ENCODE data around the gene KLHL26. TPM values are rescaled to one million over a fixed set of nuclear protein-coding genes. Genes with fewer than 3 reads are reported as not detected.
"Not testable (repeated sequence)": the region's sequence is repeated elsewhere in the genome, so short reads cannot be mapped to it uniquely, and the experiment has no call there.

KLHL26 gene
- total and polyA plus RNA-seq, 2 donors, result 2.5 to 12.5 TPM

- Histone ChIP-seq H3K36me3 (ENCODE audit: insufficient read depth) (peaks cover under 1% of the 10 kb centered on the region), H3K27ac (ENCODE audit: low read depth) (no peak overlapping the region), H3K4me1 (ENCODE audit: insufficient read depth) (peaks cover 1% of the 10 kb centered on the region), H3K4me3 (ENCODE audit: low read depth, low read length) (no peak overlapping the region)
- DNase-seq (ENCODE audit: extremely low spot score), result no peak
- WGBS, result 76% methylated on average over 11 of the region's 11 CpGs
These were observed 37.8 kb downstream of the KLHL26 start for GRCh38 chr19:18674616-18675015.

DNA sequence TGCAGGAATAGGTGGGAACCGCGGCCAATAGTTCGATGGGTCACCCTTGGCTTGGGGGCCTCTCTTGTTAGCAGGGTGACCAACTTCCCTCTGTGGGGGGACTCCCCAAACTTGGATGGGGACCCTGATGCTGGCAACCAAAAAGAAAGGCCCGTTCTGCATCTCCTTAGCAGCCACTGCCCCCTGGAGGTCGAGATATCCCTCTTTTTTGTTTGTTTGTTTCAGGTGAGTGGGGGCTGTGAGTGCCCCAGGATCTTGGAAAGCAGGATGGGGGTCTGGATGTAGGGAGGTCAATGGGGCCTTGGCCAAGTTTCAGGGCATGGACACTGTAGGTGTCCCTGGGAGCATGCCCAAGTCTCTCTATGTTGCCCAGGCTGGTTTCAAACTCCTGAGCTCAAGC is 39.0 kb downstream of the KLHL26 start:
- H3K36me3 ChIP-seq (ENCODE audit: insufficient read depth), result no peaks in the 10 kb centered on the region
- WGBS, result 59% methylated on average over 5 of the region's 5 CpGs
- no peak overlapping the region for H3K4me3 ChIP-seq (ENCODE audit: low read depth, low read length)
- no peak overlapping the region for H3K27ac ChIP-seq (ENCODE audit: low read depth)
- peaks cover 1% of the 10 kb centered on the region for H3K4me1 ChIP-seq (ENCODE audit: insufficient read depth)
- DNase-seq (ENCODE audit: extremely low spot score), result no peak

DNA sequence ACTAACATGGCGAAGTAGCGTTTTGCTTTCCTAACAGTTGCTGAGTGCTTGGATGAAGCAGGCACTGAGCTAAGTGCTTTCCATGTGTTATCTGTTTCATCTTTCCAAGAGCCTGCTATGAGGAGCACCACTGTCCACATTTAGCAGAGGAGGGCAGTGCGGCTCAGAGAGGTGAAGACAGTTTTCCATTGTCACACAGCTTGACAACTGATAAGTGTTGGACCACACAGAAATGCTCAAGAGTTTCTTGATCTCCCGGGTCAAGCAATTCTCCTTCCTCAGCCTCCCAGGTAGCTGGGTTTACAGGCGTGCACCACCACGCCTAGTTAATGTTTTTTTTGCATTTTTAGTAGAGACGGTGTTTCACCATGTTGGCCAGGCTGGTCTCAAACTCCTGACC is 39.9 kb downstream of the KLHL26 start:
- peaks cover 1% of the 10 kb centered on the region for H3K4me1 ChIP-seq (ENCODE audit: insufficient read depth)
- H3K36me3 ChIP-seq (ENCODE audit: insufficient read depth), result no peaks in the 10 kb centered on the region
- WGBS, result 90% methylated on average over 7 of the region's 7 CpGs
- no peak overlapping the region for H3K4me3 ChIP-seq (ENCODE audit: low read depth, low read length)
- no peak overlapping the region for H3K27ac ChIP-seq (ENCODE audit: low read depth)
- no peak for DNase-seq (ENCODE audit: extremely low spot score)

DNA sequence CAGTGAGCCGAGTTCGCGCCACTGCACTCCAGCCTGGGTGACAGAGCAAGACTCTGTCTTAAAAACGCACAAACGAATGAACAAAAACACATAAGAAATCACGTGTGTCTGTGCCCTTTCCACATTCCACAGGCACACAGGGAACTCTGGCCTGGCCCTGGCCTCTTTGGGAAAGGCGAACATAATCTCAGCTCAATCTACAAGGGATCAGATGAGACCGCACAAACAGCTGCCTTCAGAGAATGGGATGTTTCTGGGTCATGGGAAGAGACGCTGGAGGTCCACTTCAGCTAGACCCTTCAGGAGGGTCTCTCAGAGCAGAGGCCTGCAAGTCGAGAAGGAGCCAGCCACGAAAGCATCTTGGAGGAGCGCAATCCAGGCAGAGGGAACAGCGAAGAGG is 40.3 kb downstream of the KLHL26 start:
- peaks cover 1% of the 10 kb centered on the region for H3K4me1 ChIP-seq (ENCODE audit: insufficient read depth)
- H3K36me3 ChIP-seq (ENCODE audit: insufficient read depth), result no peaks in the 10 kb centered on the region
- no peak for DNase-seq (ENCODE audit: extremely low spot score)
- no peak overlapping the region for H3K4me3 ChIP-seq (ENCODE audit: low read depth, low read length)
- H3K27ac ChIP-seq (ENCODE audit: low read depth), result no peak overlapping the region
- 79% methylated on average over 13 of the region's 13 CpGs for WGBS

DNA sequence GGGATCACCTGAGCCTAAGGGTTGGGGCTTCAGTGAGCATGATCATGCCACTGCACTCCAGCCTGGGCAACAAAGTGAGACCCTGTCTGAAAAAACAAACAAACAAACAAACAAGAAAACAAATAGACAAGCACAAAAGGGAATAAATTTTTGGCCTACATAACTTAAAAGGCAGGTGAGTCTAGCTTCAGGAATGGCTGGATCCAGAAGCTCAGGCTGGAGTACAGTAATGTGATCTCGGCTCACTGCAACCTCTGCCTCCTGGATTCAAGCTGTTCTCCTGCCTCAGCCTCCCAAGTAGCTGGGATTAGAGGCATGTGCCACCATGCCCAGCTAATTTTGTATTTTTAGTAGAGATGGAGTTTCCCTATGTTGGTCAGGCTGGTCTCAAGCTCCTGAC is 43.3 kb downstream of the KLHL26 start:
- 100% methylated on average over 1 of the region's 1 CpG for WGBS
- not testable (repeated sequence) for H3K4me1 ChIP-seq (ENCODE audit: insufficient read depth); H3K27ac ChIP-seq (ENCODE audit: low read depth); H3K4me3 ChIP-seq (ENCODE audit: low read depth, low read length); H3K36me3 ChIP-seq (ENCODE audit: insufficient read depth); DNase-seq (ENCODE audit: extremely low spot score)

DNA sequence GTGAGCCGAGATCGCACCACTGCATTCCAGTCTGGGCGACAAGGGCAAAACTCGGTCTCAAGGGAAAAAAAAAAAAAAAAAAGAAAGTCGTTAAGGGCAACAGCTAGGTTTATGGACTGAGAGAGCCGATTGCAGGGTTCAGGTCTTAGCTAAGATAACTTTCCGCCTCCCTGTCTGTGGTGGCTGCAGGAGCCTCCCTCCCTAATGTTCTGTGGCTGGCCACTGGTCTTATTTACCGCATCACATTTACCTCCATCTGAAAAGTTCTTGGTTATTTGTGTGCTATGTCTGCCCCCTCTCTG is 45.9 kb downstream of the KLHL26 start:
- peaks cover 1% of the 10 kb centered on the region for H3K4me1 ChIP-seq (ENCODE audit: insufficient read depth)
- H3K36me3 ChIP-seq (ENCODE audit: insufficient read depth), result no peaks in the 10 kb centered on the region
- no peak for DNase-seq (ENCODE audit: extremely low spot score)
- no peak overlapping the region for H3K27ac ChIP-seq (ENCODE audit: low read depth)
- no peak overlapping the region for H3K4me3 ChIP-seq (ENCODE audit: low read depth, low read length)
- WGBS, result 34% methylated on average over 8 of the region's 8 CpGs

DNA sequence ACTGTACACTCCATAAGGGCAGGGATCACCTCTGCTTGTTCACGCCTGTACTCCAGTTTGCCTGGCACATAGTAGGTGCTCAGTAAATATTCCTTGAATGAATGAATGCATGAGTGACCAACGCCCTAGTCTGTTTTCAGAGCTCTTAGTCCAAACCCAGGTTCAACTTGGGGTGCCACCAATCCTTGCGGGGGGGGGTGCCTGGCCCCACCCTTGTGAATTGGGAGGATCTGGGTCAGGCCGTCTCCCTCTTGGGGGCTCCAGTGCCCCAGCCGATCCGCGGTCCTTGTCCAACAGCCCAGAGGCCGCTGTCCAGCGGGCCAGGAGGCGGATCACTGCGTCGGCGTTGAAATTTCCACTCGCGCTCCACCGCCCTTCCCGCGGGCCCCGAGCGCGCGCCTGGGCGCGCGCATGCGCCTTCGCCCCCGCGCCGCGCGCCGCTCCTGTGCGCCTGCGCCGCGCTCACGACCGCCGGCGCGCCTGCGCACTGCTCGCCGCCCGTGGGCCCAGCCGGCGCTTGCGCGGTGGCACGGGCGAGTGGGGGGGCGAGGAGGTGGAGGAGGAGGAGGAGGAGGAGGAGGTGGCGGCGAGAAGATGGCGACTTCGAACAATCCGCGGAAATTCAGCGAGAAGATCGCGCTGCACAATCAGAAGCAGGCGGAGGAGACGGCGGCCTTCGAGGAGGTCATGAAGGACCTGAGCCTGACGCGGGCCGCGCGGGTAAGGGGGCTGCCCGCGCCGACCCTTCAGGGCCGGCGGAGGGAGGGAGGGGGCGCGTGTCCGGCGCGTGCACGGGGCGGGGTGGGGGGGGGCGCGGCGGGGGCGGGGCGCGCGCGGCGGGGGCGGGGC is 46.5 kb downstream of the KLHL26 start, which contains the start of gene CRTC1:
Gene CRTC1, plus strand, starts transcription at position 572 of the 849 bp plus-strand sequence. Its CDS starts 23 bp downstream, at position 595.
- no peak for DNase-seq (ENCODE audit: extremely low spot score)

DNA sequence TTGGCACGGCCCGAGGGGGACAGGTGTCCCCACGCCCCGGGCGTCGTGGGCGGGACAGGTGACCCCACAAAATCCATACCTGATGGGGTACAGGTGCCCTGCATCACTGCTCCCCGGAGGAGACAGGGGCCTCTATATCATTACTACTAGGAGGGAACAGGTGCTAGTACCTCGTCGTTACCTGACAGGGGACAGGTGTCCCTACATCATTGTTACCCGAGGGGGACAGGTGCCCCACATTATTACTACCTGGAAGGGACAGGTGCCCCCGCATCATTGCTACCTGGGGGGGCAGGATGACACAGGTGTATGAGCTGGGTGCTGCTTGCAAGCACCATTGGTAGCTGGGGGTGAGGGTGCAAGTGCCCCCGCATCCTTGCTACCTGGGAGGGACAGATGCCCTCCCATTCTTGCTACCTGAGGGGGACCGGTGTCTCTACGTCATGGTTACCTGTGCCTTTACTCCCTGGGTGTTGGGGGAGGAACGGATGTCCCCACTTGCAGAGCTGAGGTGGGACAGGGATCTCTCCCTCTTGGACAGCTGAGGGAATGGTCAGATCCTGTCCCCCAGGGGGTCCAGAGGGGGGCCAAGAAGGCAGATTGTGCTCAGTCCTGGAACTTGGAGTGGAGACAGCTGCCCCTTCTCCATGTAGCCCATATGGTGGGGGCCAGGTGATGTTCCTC is 47.3 kb downstream of the KLHL26 start:
- no peak overlapping the region for H3K27ac ChIP-seq (ENCODE audit: low read depth)
- peak overlapping the region; percentile 69 for H3K4me3 ChIP-seq (ENCODE audit: low read depth, low read length)
- H3K4me1 ChIP-seq (ENCODE audit: insufficient read depth), result no peaks in the 10 kb centered on the region
- no peak for DNase-seq (ENCODE audit: extremely low spot score)
- 16% methylated on average over 16 of the region's 16 CpGs for WGBS
- H3K36me3 ChIP-seq (ENCODE audit: insufficient read depth), result no peaks in the 10 kb centered on the region

More for the DNA sequence above, 46.5 kb downstream of the KLHL26 start, which contains the start of gene CRTC1:
- no peaks in the 10 kb centered on the region for H3K4me1 ChIP-seq (ENCODE audit: insufficient read depth)
- peak within 1 kb of the TSS; percentile 69 for H3K4me3 ChIP-seq (ENCODE audit: low read depth, low read length)
- 1% methylated on average over 68 of the region's 93 CpGs for WGBS
- H3K36me3 ChIP-seq (ENCODE audit: insufficient read depth), result no peaks in the 10 kb centered on the region
- peak within 1 kb of the TSS; percentile 61 for H3K27ac ChIP-seq (ENCODE audit: low read depth)

GRCh38 chr19:18684642-18684993 is 47.8 kb downstream of the KLHL26 start:
- no peak for DNase-seq (ENCODE audit: extremely low spot score)
- 98% methylated on average over 3 of the region's 3 CpGs for WGBS
- no peaks in the 10 kb centered on the region for H3K36me3 ChIP-seq (ENCODE audit: insufficient read depth)
- H3K27ac ChIP-seq (ENCODE audit: low read depth), result no peak overlapping the region
- H3K4me3 ChIP-seq (ENCODE audit: low read depth, low read length), result no peak overlapping the region
- no peaks in the 10 kb centered on the region for H3K4me1 ChIP-seq (ENCODE audit: insufficient read depth)

DNA sequence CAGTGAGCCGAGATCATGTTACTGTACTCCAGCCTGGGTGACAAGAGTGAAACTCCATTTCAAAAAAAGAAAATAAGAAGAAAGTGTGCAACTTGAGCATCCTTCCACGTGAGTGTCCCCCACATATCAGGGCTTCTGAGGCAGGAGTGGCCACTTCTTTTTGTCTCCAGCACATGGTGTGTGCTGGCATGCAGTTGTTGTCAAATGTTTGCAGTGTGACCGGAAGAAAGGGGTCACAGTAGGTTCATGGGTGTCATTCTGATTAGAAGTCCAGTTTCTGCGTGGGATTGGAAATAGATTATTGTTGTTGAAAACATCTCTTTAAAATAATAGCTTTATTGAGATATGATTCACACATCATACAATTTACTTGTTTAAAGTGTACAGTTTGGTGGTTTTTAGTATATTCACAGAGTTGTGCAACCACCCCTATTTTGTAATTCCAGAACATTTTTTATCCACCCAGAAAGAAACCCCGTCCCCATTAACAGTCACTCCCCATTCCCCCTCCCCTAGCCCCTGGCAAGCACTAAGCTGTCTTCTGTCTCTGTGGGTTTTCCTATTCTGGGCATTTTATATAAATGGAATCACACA is 48.9 kb downstream of the KLHL26 start:
- Histone ChIP-seq H3K27ac (ENCODE audit: low read depth) (no peak overlapping the region), H3K4me3 (ENCODE audit: low read depth, low read length) (no peak overlapping the region), H3K36me3 (ENCODE audit: insufficient read depth) (no peaks in the 10 kb centered on the region), H3K4me1 (ENCODE audit: insufficient read depth) (no peaks in the 10 kb centered on the region)
- no peak for DNase-seq (ENCODE audit: extremely low spot score)
- 71% methylated on average over 5 of the region's 5 CpGs for WGBS

GRCh38 chr19:18687740-18688465 is 51.1 kb downstream of the KLHL26 start:
- Histone ChIP-seq H3K4me3 (ENCODE audit: low read depth, low read length) (no peak overlapping the region), H3K4me1 (ENCODE audit: insufficient read depth) (no peaks in the 10 kb centered on the region), H3K27ac (ENCODE audit: low read depth) (no peak overlapping the region), H3K36me3 (ENCODE audit: insufficient read depth) (no peaks in the 10 kb centered on the region)
- DNase-seq (ENCODE audit: extremely low spot score), result no peak
- WGBS, result 94% methylated on average over 16 of the region's 16 CpGs

GRCh38 chr19:18696023-18696422 is 59.2 kb downstream of the KLHL26 start:
- no peaks in the 10 kb centered on the region for H3K4me1 ChIP-seq (ENCODE audit: insufficient read depth)
- no peak overlapping the region for H3K4me3 ChIP-seq (ENCODE audit: low read depth, low read length)
- WGBS, result 93% methylated on average over 12 of the region's 12 CpGs
- H3K27ac ChIP-seq (ENCODE audit: low read depth), result no peak overlapping the region
- no peak for DNase-seq (ENCODE audit: extremely low spot score)
- no peaks in the 10 kb centered on the region for H3K36me3 ChIP-seq (ENCODE audit: insufficient read depth)

- 85% methylated on average over 3 of the region's 3 CpGs for WGBS
- DNase-seq (ENCODE audit: extremely low spot score), result no peak
- Histone ChIP-seq H3K27ac (ENCODE audit: low read depth) (no peak overlapping the region), H3K4me3 (ENCODE audit: low read depth, low read length) (no peak overlapping the region), H3K36me3 (ENCODE audit: insufficient read depth) (no peaks in the 10 kb centered on the region), H3K4me1 (ENCODE audit: insufficient read depth) (no peaks in the 10 kb centered on the region)
These were observed 60.9 kb downstream of the KLHL26 start for GRCh38 chr19:18697680-18698079.
